K562 (cell line): Measurements from ENCODE around the gene CDH16. TPM values are rescaled to one million over a fixed set of nuclear protein-coding genes. Genes with fewer than 3 reads are reported as not detected.

ENCODE experiments used
- ATF4 ChIP-seq: fragments of 450-650 bp; formaldehyde crosslinking; IDR thresholded peaks from 2 replicates; pipeline ENCODE4 v1.4.0; 2022; ENCODE audit warnings: mild to moderate bottlenecking, moderate library complexity
- BMI1 ChIP-seq: fragments of 150-350 bp; IDR thresholded peaks from 2 replicates; pipeline ENCODE4 v1.6.1; 2014; ENCODE audit warnings: low read length
- CAMTA2 ChIP-seq: fragments of 250-450 bp; sonication (Bioruptor Pico); conservative IDR thresholded peaks from 2 replicates; pipeline ENCODE4 v1.5.1; 2022
- CBFA2T3 ChIP-seq: fragments of 450-650 bp; IDR thresholded peaks from 2 replicates; pipeline ENCODE4 v1.6.1; 2017
- CGGBP1 ChIP-seq: fragments of 250-450 bp; sonication (Bioruptor Pico); IDR thresholded peaks from 2 replicates; pipeline ENCODE4 v1.9.0; 2021; ENCODE audit warnings: mild to moderate bottlenecking
- DNMT1 ChIP-seq: fragments of 450-650 bp; IDR thresholded peaks from 2 replicates; pipeline ENCODE4 v1.6.1; 2016; ENCODE audit warnings: antibody characterized with exemption, mild to moderate bottlenecking
- FOXP1 ChIP-seq: sonication (generic); formaldehyde crosslinking; IDR thresholded peaks from 2 replicates; pipeline ENCODE4 v1.8.0; 2022; ENCODE audit warnings: mild to moderate bottlenecking, missing genetic modification reagents
- MEF2D ChIP-seq: conservative IDR thresholded peaks from 2 replicates; pipeline ENCODE4 v1.6.1; 2016; ENCODE audit warnings: low read depth, missing genetic modification characterization, missing compliant biosample characterization
- PBX2 ChIP-seq, 2 experiments: IDR thresholded peaks in 1 of 2; conservative IDR thresholded peaks in 1 of 2; 2 replicates each; pipeline ENCODE4 v1.6.1; 2016; ENCODE audit warnings: low read depth in 2 of 2, mild to moderate bottlenecking in 1 of 2, missing compliant biosample characterization in 1 of 2, missing genetic modification characterization in 1 of 2, moderate library complexity in 1 of 2
- POLR2B ChIP-seq: fragments of 450-650 bp; IDR thresholded peaks from 2 replicates; pipeline ENCODE4 v1.6.1; 2018; ENCODE audit warnings: low read depth; ENCODE audit not compliant: partially characterized antibody
- PPARD ChIP-seq: fragments of 250-450 bp; sonication (Bioruptor Pico); IDR thresholded peaks from 2 replicates; pipeline ENCODE4 v1.8.0; 2022; ENCODE audit warnings: inconsistent platforms, mild to moderate bottlenecking, moderate library complexity
- TCFL5 ChIP-seq: fragments of 250-450 bp; sonication (Bioruptor Pico); conservative IDR thresholded peaks from 2 replicates; pipeline ENCODE4 v1.6.1; 2021; ENCODE audit warnings: mild to moderate bottlenecking, moderate library complexity, matching md5 sums
- TFAP4 ChIP-seq: sonication (generic); formaldehyde crosslinking; IDR thresholded peaks from 2 replicates; pipeline ENCODE4 v1.8.0; 2022; ENCODE audit warnings: missing genetic modification reagents, mild to moderate bottlenecking, moderate library complexity, borderline replicate concordance
- TFE3 ChIP-seq: fragments of 450-650 bp; formaldehyde crosslinking; IDR thresholded peaks from 2 replicates; pipeline ENCODE4 v1.4.0; 2020; ENCODE audit warnings: mild to moderate bottlenecking, mixed read lengths
- ZBTB7A ChIP-seq: IDR thresholded peaks from 2 replicates; pipeline ENCODE4 v1.6.1; 2011; ENCODE audit warnings: low read depth, mild to moderate bottlenecking, low read length, moderate library complexity, borderline replicate concordance; ENCODE audit not compliant: control insufficient read depth
- ZKSCAN3 ChIP-seq: fragments of 250-450 bp; sonication (Bioruptor Pico); IDR thresholded peaks from 2 replicates; pipeline ENCODE4 v1.4.0; 2020
- ZNF217 ChIP-seq: sonication (generic); formaldehyde crosslinking; IDR thresholded peaks from 2 replicates; pipeline ENCODE4 v1.8.0; 2022; ENCODE audit warnings: mild to moderate bottlenecking, missing genetic modification reagents
- ZNF24 ChIP-seq: fragments of 450-650 bp; IDR thresholded peaks from 2 replicates; pipeline ENCODE4 v1.6.1; 2016
- ZNF280A ChIP-seq: fragments of 450-650 bp; IDR thresholded peaks from 2 replicates; pipeline ENCODE4 v1.6.1; 2018; ENCODE audit warnings: mild to moderate bottlenecking, low read depth; ENCODE audit not compliant: partially characterized antibody
- ZNF354B ChIP-seq: fragments of 250-450 bp; sonication (Bioruptor Pico); IDR thresholded peaks from 2 replicates; pipeline ENCODE4 v1.4.0; 2020
- polyA plus RNA-seq, 8 experiments: library from polyadenylated mRNA; depleted of rRNA in 4 of 8; stranded (reverse) in 5 of 8; unstranded in 3 of 8; fragments of >200 nt; fragmentation: Nextera tagmentation in 2 of 8; fragmentation: Illumina TruSeq in 1 of 8; extraction: Ambion mirVana in 2 of 8; extraction: Trizol in 1 of 8; gene quantifications; 2 replicates each; pipeline versions ENCODE4 v1.2.1 to v1.2.3, GENCODE V29; 2011 to 2014; ENCODE audit warnings: inconsistent platforms in 1 of 8, missing spikeins in 1 of 8
- total RNA-seq, 7 experiments: library from RNA; depleted of rRNA in 6 of 7; stranded (reverse); fragments of >200 nt in 6 of 7; fragmentation: Illumina TruSeq in 2 of 7; extraction: Trizol in 2 of 7; gene quantifications; 2 replicates each; pipeline versions ENCODE4 v1.2.1 to v1.2.3, GENCODE V29; 2011 to 2021; ENCODE audit warnings: low replicate concordance in 1 of 7

Gene CDH16
- total and polyA plus RNA-seq, 9 of the 15 experiments (the other 6 are each of a cell fraction or from before 2014, with no cell fraction given) = not detected

GRCh38 chr16:66900721-66901441, 17.8 kb downstream of the CDH16 start (continued):
- TF ChIP-seq CGGBP1 = no peak
- no peak for TF ChIP-seq PBX2 (CRISPR knock-in tag; IDR thresholded peaks at IDR 0.05; ENCODE audit: low read depth)
- no peak for TF ChIP-seq PBX2 (tag; conservative IDR thresholded peaks at IDR 0.05; ENCODE audit: low read depth)
- no peak for TF ChIP-seq DNMT1
- peak; percentile 46 for TF ChIP-seq CBFA2T3
- TF ChIP-seq TFAP4 (CRISPR knock-in tag) = no peak
- TF ChIP-seq TCFL5 (CRISPR knock-in tag) = no peak
- TF ChIP-seq ZNF24 = no peak
- no peak for TF ChIP-seq ZNF217 (CRISPR knock-in tag)
- TF ChIP-seq ZBTB7A = peak; percentile 20; the same call in 1 of the 2 replicates
- TF ChIP-seq ZNF280A = no peak
- TF ChIP-seq CAMTA2 (CRISPR knock-in tag) = no peak
- no peak for TF ChIP-seq POLR2B
- TF ChIP-seq PPARD (CRISPR knock-in tag) = no peak
- no peak for TF ChIP-seq BMI1
- TF ChIP-seq MEF2D (tag) = 0 out of 2 replicates have a peak, but pooled peaks have one; percentile 39
- TF ChIP-seq ZKSCAN3 (CRISPR knock-in tag) = no peak
- TF ChIP-seq TFE3 (CRISPR knock-in tag) = no peak
- no peak for TF ChIP-seq ZNF354B (CRISPR knock-in tag)
- no peak for TF ChIP-seq FOXP1 (CRISPR knock-in tag)
- TF ChIP-seq ATF4 (CRISPR knock-in tag) = no peak
